WTC11 (cell line): ENCODE results near the gene FBXO7. TPM values are rescaled to one million over a fixed set of nuclear protein-coding genes. Genes with fewer than 3 reads are reported as not detected.

Experiments
- ATAC-seq: fragments of 200-7000 bp; cut with Tn5 transposase; 2 replicates; pipeline ENCODE4 v1.10.0; 2021; ENCODE audit warnings: mild to moderate bottlenecking, moderate library complexity
- CTCF ChIA-PET: fragments of 300-600 bp; sonication (Branson Sonifier 250); formaldehyde crosslinking; loops from one replicate; lab custom pipeline; 2021; ENCODE audit warnings: antibody characterized with exemption; lab: Charles Lee
- POLR2A ChIA-PET: fragments of 350-600 bp; sonication (Branson Sonifier 250); formaldehyde crosslinking; loops from one replicate; lab custom pipeline; 2021; ENCODE audit warnings: antibody characterized with exemption; lab: Charles Lee
- DNase-seq: peaks from one replicate; pipeline ENCODE4 v3.0.0; 2021; ENCODE audit warnings: low spot score
- H3K27ac Mint-ChIP-seq: 2 replicates; pipeline ENCODE4 v1.8.0; 2021; ENCODE audit warnings: mixed read lengths
- H3K27me3 Mint-ChIP-seq: 2 replicates; pipeline ENCODE4 v1.8.0; 2021; ENCODE audit warnings: low read depth, mild to moderate bottlenecking, moderate library complexity, mixed read lengths
- H3K36me3 Mint-ChIP-seq: 2 replicates; pipeline ENCODE4 v1.8.0; 2021; ENCODE audit warnings: mixed read lengths
- H3K4me1 Mint-ChIP-seq: 2 replicates; pipeline ENCODE4 v1.8.0; 2022; ENCODE audit warnings: mixed read lengths
- H3K4me3 Mint-ChIP-seq: 2 replicates; pipeline ENCODE4 v1.8.0; 2021; ENCODE audit warnings: mild to moderate bottlenecking, moderate library complexity, mixed read lengths
- H3K9me3 Mint-ChIP-seq: 2 replicates; pipeline ENCODE4 v1.8.0; 2021; ENCODE audit warnings: mixed read lengths
- CREB1 ChIP-seq: sonication (generic); formaldehyde crosslinking; IDR thresholded peaks from 2 replicates; pipeline ENCODE4 v1.8.0; 2023; ENCODE audit warnings: mild to moderate bottlenecking, missing genetic modification reagents
- EMX1 ChIP-seq: fragments of 250-450 bp; sonication (Bioruptor Pico); IDR thresholded peaks from 2 replicates; pipeline ENCODE4 v1.8.0; 2021; ENCODE audit warnings: mild to moderate bottlenecking
- FOXP4 ChIP-seq: sonication (generic); formaldehyde crosslinking; IDR thresholded peaks from 2 replicates; pipeline ENCODE4 v1.8.0; 2022; ENCODE audit warnings: mild to moderate bottlenecking, missing genetic modification reagents
- JUN ChIP-seq: sonication (generic); formaldehyde crosslinking; IDR thresholded peaks from 2 replicates; pipeline ENCODE4 v1.8.0; 2023; ENCODE audit warnings: mild to moderate bottlenecking, missing genetic modification reagents
- KAT7 ChIP-seq: sonication (generic); formaldehyde crosslinking; IDR thresholded peaks from 2 replicates; pipeline ENCODE4 v1.8.1; 2023; ENCODE audit warnings: missing genetic modification reagents, mild to moderate bottlenecking, borderline replicate concordance
- NFE2L1 ChIP-seq: sonication (generic); formaldehyde crosslinking; IDR thresholded peaks from 2 replicates; pipeline ENCODE4 v1.8.1; 2023; ENCODE audit warnings: missing genetic modification reagents
- OVOL2 ChIP-seq: fragments of 250-450 bp; sonication (Bioruptor Pico); IDR thresholded peaks from 2 replicates; pipeline ENCODE4 v1.9.0; 2021; ENCODE audit warnings: mild to moderate bottlenecking, borderline replicate concordance
- RELA ChIP-seq: sonication (generic); formaldehyde crosslinking; IDR thresholded peaks from 2 replicates; pipeline ENCODE4 v1.8.1; 2022; ENCODE audit warnings: missing genetic modification reagents, mild to moderate bottlenecking, borderline replicate concordance
- SOX15 ChIP-seq: fragments of 250-450 bp; sonication (Bioruptor Pico); IDR thresholded peaks from 2 replicates; pipeline ENCODE4 v1.9.0; 2021; ENCODE audit warnings: mild to moderate bottlenecking
- TP53 ChIP-seq: sonication (generic); formaldehyde crosslinking; IDR thresholded peaks from 2 replicates; pipeline ENCODE4 v1.8.1; 2023; ENCODE audit warnings: mild to moderate bottlenecking, missing genetic modification reagents
- ZNF121 ChIP-seq: sonication (generic); formaldehyde crosslinking; IDR thresholded peaks from 2 replicates; pipeline ENCODE4 v1.8.0; 2023; ENCODE audit warnings: missing genetic modification reagents
- ZNF219 ChIP-seq: sonication (generic); formaldehyde crosslinking; IDR thresholded peaks from 2 replicates; pipeline ENCODE4 v1.8.0; 2023; ENCODE audit warnings: missing genetic modification reagents, mild to moderate bottlenecking, borderline replicate concordance
- total RNA-seq: library from RNA; stranded (reverse); gene quantifications from 3 replicates; pipeline ENCODE4 v1.2.3, GENCODE V29; 2021
- TF ChIP-seq, protein P1 (sequence below): sonication (generic); formaldehyde crosslinking; conservative IDR thresholded peaks from 2 replicates; pipeline ENCODE4 v1.8.1; 2023; ENCODE audit warnings: mild to moderate bottlenecking, low read depth, missing genetic modification reagents, moderate library complexity
- TF ChIP-seq, protein P2 (sequence below): fragments of 200-600 bp; IDR thresholded peaks from 2 replicates; pipeline ENCODE4 v1.8.0; 2022; ENCODE audit warnings: antibody characterized with exemption
- TF ChIP-seq, protein P3 (sequence below): sonication (generic); formaldehyde crosslinking; conservative IDR thresholded peaks from 2 replicates; pipeline ENCODE4 v1.8.1; 2022; ENCODE audit warnings: mild to moderate bottlenecking, missing genetic modification reagents
- TF ChIP-seq, protein P4 (sequence below): fragments of 250-450 bp; sonication (Bioruptor Pico); IDR thresholded peaks from 2 replicates; pipeline ENCODE4 v1.8.0; 2021; ENCODE audit warnings: mild to moderate bottlenecking
- TF ChIP-seq, protein P5 (sequence below): sonication (generic); formaldehyde crosslinking; IDR thresholded peaks from 2 replicates; pipeline ENCODE4 v1.8.1; 2023; ENCODE audit warnings: mild to moderate bottlenecking, missing genetic modification reagents
- TF ChIP-seq, protein P6 (sequence below): sonication (generic); formaldehyde crosslinking; IDR thresholded peaks from 2 replicates; pipeline ENCODE4 v1.8.1; 2023; ENCODE audit warnings: mild to moderate bottlenecking, missing genetic modification reagents, moderate library complexity
- TF ChIP-seq, protein P7 (sequence below): sonication (generic); formaldehyde crosslinking; IDR thresholded peaks from 2 replicates; pipeline ENCODE4 v1.8.1; 2023; ENCODE audit warnings: mild to moderate bottlenecking, missing genetic modification reagents, moderate library complexity
- TF ChIP-seq, protein P8 (sequence below): sonication (generic); formaldehyde crosslinking; IDR thresholded peaks from 2 replicates; pipeline ENCODE4 v1.8.1; 2023; ENCODE audit warnings: mild to moderate bottlenecking, moderate library complexity, missing genetic modification reagents

FBXO7 gene
- total RNA-seq, 1 experiment from 2014 or later: 59.4 TPM

- ChIA-PET CTCF (no interaction called here), POLR2A (no interaction called here)
- Mint-ChIP-seq H3K4me3 (no peak overlapping the region), H3K9me3 (peaks cover 29% of the 10 kb centered on the region), H3K27ac (no peak overlapping the region)
- no peak for TF ChIP-seq JUN (CRISPR knock-in tag)
- TF ChIP-seq ZNF219 (CRISPR knock-in tag): no peak
- no peak for TF ChIP-seq RELA
- TF ChIP-seq, protein P1, sequence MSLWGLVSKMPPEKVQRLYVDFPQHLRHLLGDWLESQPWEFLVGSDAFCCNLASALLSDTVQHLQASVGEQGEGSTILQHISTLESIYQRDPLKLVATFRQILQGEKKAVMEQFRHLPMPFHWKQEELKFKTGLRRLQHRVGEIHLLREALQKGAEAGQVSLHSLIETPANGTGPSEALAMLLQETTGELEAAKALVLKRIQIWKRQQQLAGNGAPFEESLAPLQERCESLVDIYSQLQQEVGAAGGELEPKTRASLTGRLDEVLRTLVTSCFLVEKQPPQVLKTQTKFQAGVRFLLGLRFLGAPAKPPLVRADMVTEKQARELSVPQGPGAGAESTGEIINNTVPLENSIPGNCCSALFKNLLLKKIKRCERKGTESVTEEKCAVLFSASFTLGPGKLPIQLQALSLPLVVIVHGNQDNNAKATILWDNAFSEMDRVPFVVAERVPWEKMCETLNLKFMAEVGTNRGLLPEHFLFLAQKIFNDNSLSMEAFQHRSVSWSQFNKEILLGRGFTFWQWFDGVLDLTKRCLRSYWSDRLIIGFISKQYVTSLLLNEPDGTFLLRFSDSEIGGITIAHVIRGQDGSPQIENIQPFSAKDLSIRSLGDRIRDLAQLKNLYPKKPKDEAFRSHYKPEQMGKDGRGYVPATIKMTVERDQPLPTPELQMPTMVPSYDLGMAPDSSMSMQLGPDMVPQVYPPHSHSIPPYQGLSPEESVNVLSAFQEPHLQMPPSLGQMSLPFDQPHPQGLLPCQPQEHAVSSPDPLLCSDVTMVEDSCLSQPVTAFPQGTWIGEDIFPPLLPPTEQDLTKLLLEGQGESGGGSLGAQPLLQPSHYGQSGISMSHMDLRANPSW (CRISPR knock-in tag): no peak
- TF ChIP-seq, protein P2, sequence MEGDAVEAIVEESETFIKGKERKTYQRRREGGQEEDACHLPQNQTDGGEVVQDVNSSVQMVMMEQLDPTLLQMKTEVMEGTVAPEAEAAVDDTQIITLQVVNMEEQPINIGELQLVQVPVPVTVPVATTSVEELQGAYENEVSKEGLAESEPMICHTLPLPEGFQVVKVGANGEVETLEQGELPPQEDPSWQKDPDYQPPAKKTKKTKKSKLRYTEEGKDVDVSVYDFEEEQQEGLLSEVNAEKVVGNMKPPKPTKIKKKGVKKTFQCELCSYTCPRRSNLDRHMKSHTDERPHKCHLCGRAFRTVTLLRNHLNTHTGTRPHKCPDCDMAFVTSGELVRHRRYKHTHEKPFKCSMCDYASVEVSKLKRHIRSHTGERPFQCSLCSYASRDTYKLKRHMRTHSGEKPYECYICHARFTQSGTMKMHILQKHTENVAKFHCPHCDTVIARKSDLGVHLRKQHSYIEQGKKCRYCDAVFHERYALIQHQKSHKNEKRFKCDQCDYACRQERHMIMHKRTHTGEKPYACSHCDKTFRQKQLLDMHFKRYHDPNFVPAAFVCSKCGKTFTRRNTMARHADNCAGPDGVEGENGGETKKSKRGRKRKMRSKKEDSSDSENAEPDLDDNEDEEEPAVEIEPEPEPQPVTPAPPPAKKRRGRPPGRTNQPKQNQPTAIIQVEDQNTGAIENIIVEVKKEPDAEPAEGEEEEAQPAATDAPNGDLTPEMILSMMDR: no peak
- no peak for TF ChIP-seq OVOL2 (CRISPR knock-in tag)
- no peak for TF ChIP-seq NFE2L1 (CRISPR knock-in tag)
- TF ChIP-seq, all 79 proteins: peak for 0
- Mint-ChIP-seq H3K27me3 (no peaks in the 10 kb centered on the region), H3K36me3 (peaks cover 18% of the 10 kb centered on the region), H3K4me1 (no peaks in the 10 kb centered on the region)
- DNase-seq (no peak), ATAC-seq (no peak)
Measured at GRCh38 chr22:32515084-32515483, 40.5 kb downstream of the FBXO7 start.

- no peak overlapping the region for H3K4me3 Mint-ChIP-seq
- peaks cover 29% of the 10 kb centered on the region for H3K9me3 Mint-ChIP-seq
- H3K27ac Mint-ChIP-seq: no peak overlapping the region
- H3K36me3 Mint-ChIP-seq: peaks cover 18% of the 10 kb centered on the region
- no peaks in the 10 kb centered on the region for H3K27me3 Mint-ChIP-seq
- TF ChIP-seq FOXP4 (no peak), EMX1 (CRISPR knock-in tag) (no peak), KAT7 (CRISPR knock-in tag) (no peak), ZNF219 (CRISPR knock-in tag) (no peak), CREB1 (CRISPR knock-in tag) (no peak)
- TF ChIP-seq, protein P3, sequence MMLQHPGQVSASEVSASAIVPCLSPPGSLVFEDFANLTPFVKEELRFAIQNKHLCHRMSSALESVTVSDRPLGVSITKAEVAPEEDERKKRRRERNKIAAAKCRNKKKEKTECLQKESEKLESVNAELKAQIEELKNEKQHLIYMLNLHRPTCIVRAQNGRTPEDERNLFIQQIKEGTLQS (CRISPR knock-in tag): no peak
- TF ChIP-seq, protein P4, sequence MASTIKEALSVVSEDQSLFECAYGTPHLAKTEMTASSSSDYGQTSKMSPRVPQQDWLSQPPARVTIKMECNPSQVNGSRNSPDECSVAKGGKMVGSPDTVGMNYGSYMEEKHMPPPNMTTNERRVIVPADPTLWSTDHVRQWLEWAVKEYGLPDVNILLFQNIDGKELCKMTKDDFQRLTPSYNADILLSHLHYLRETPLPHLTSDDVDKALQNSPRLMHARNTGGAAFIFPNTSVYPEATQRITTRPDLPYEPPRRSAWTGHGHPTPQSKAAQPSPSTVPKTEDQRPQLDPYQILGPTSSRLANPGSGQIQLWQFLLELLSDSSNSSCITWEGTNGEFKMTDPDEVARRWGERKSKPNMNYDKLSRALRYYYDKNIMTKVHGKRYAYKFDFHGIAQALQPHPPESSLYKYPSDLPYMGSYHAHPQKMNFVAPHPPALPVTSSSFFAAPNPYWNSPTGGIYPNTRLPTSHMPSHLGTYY: no peak
- ChIA-PET POLR2A (no interaction called here), CTCF (interaction anchor here (0.6 to 0.8 kb wide), 2 partner anchors 278 to 279 kb away, joined by 4 read pairs; no protein-coding TSS in a partner anchor)
- no peaks in the 10 kb centered on the region for H3K4me1 Mint-ChIP-seq
- DNase-seq (no peak), ATAC-seq (no peak)
Measured at GRCh38 chr22:32517488-32517887, 42.9 kb downstream of the FBXO7 start.

- no peak overlapping the region for H3K4me3 Mint-ChIP-seq
- ChIA-PET CTCF (interaction anchor here (0.7 to 1.5 kb wide), 3 partner anchors 9 to 279 kb away, joined by 3 to 7 read pairs (median 4); no protein-coding TSS in a partner anchor), POLR2A (no interaction called here)
- no peak overlapping the region for H3K27ac Mint-ChIP-seq
- H3K9me3 Mint-ChIP-seq: peaks cover 29% of the 10 kb centered on the region
- H3K27me3 Mint-ChIP-seq: no peaks in the 10 kb centered on the region
- ATAC-seq (no peak), DNase-seq (no peak)
- H3K36me3 Mint-ChIP-seq: peaks cover 18% of the 10 kb centered on the region
- H3K4me1 Mint-ChIP-seq: no peaks in the 10 kb centered on the region
- TF ChIP-seq, protein P5, sequence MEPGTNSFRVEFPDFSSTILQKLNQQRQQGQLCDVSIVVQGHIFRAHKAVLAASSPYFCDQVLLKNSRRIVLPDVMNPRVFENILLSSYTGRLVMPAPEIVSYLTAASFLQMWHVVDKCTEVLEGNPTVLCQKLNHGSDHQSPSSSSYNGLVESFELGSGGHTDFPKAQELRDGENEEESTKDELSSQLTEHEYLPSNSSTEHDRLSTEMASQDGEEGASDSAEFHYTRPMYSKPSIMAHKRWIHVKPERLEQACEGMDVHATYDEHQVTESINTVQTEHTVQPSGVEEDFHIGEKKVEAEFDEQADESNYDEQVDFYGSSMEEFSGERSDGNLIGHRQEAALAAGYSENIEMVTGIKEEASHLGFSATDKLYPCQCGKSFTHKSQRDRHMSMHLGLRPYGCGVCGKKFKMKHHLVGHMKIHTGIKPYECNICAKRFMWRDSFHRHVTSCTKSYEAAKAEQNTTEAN: no peak
- TF ChIP-seq ZNF121 (CRISPR knock-in tag) (no peak), TP53 (CRISPR knock-in tag) (no peak), SOX15 (CRISPR knock-in tag) (no peak)
- TF ChIP-seq, protein P6, sequence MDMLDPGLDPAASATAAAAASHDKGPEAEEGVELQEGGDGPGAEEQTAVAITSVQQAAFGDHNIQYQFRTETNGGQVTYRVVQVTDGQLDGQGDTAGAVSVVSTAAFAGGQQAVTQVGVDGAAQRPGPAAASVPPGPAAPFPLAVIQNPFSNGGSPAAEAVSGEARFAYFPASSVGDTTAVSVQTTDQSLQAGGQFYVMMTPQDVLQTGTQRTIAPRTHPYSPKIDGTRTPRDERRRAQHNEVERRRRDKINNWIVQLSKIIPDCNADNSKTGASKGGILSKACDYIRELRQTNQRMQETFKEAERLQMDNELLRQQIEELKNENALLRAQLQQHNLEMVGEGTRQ: no peak
- TF ChIP-seq, protein P7, sequence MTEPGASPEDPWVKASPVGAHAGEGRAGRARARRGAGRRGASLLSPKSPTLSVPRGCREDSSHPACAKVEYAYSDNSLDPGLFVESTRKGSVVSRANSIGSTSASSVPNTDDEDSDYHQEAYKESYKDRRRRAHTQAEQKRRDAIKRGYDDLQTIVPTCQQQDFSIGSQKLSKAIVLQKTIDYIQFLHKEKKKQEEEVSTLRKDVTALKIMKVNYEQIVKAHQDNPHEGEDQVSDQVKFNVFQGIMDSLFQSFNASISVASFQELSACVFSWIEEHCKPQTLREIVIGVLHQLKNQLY (CRISPR knock-in tag): no peak
- TF ChIP-seq, protein P8, sequence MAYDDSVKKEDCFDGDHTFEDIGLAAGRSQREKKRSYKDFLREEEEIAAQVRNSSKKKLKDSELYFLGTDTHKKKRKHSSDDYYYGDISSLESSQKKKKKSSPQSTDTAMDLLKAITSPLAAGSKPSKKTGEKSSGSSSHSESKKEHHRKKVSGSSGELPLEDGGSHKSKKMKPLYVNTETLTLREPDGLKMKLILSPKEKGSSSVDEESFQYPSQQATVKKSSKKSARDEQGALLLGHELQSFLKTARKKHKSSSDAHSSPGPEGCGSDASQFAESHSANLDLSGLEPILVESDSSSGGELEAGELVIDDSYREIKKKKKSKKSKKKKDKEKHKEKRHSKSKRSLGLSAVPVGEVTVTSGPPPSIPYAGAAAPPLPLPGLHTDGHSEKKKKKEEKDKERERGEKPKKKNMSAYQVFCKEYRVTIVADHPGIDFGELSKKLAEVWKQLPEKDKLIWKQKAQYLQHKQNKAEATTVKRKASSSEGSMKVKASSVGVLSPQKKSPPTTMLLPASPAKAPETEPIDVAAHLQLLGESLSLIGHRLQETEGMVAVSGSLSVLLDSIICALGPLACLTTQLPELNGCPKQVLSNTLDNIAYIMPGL (CRISPR knock-in tag): no peak
Measured at GRCh38 chr22:32517921-32518320, 43.3 kb downstream of the FBXO7 start.
